A673 (cell line): ENCODE results near the gene KREMEN1.

Experiments used
- EZH2 ChIP-seq: fragments of 200-600 bp; sonication (generic); IDR thresholded peaks from 2 replicates; pipeline ENCODE4 v1.6.1; 2017; ENCODE audit warnings: borderline replicate concordance, low read depth, mild to moderate bottlenecking, mixed read lengths, antibody characterized with exemption, low read length; ENCODE audit not compliant: poor library complexity, severe bottlenecking
- TF ChIP-seq, protein P1 (sequence below): fragments of 300-800, 200-600 bp; sonication (generic); conservative IDR thresholded peaks from 2 replicates; pipeline ENCODE4 v1.5.1; 2017; ENCODE audit warnings: low read depth, mild to moderate bottlenecking, antibody characterized with exemption, low read length, moderate library complexity, mixed read lengths

DNA sequence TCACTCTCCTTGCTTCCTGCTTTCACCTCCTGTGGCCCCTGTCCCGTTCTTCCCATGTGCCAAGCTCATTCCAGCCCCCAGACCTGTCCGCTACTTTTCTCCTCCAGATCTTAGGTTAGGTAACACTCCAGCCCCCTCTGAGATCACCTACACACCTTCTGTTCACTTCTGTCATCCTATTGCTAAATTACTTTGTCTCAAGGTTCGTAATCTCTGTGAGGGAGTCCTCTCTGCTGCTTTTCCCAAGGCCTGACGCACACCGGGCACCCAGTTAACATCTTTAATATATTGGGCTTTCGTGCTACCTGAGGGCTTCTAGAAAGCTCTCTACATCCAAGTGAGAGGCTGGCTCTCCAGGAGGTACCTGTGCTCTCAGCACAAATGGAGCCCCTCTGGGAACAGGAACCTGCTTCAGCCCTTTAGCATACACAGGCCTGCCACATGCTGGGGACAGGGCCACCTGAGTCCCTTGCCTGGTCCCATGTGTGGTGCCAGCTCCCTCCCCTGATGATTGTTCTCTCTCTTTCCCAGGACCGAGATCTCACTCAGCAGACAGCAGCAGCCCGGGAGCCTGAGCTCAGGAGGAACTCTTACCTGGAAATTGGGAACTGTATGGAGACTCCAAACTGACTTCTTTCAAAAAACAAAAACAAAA is 19.7 kb upstream of the KREMEN1 start:
- TF ChIP-seq, protein P1, sequence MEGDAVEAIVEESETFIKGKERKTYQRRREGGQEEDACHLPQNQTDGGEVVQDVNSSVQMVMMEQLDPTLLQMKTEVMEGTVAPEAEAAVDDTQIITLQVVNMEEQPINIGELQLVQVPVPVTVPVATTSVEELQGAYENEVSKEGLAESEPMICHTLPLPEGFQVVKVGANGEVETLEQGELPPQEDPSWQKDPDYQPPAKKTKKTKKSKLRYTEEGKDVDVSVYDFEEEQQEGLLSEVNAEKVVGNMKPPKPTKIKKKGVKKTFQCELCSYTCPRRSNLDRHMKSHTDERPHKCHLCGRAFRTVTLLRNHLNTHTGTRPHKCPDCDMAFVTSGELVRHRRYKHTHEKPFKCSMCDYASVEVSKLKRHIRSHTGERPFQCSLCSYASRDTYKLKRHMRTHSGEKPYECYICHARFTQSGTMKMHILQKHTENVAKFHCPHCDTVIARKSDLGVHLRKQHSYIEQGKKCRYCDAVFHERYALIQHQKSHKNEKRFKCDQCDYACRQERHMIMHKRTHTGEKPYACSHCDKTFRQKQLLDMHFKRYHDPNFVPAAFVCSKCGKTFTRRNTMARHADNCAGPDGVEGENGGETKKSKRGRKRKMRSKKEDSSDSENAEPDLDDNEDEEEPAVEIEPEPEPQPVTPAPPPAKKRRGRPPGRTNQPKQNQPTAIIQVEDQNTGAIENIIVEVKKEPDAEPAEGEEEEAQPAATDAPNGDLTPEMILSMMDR = no peak
- no peak for TF ChIP-seq EZH2
